B cell (primary cell): ENCODE data around the gene RABAC1. TPM values are rescaled to one million over a fixed set of nuclear protein-coding genes. Genes with fewer than 3 reads are reported as not detected.
A peak's percentile ranks its signal among the peaks of the same experiment; 100 is the strongest.

Source experiments
- ATAC-seq: fragments of 200-7000 bp; cut with Tn5 transposase; one replicate; pipeline ENCODE4 v1.10.0; 2021; ENCODE audit warnings: low read depth, mild to moderate bottlenecking, moderate number of reproducible peaks, moderate library complexity
- CTCF ChIA-PET: fragments of 350-600 bp; sonication (Branson Sonifier 250); formaldehyde crosslinking; loops from one replicate; lab custom pipeline; 2021; ENCODE audit warnings: antibody characterized with exemption, inconsistent platforms; lab: Charles Lee
- POLR2A ChIA-PET: fragments of 350-600 bp; sonication (Branson Sonifier 250); formaldehyde crosslinking; loops from one replicate; lab custom pipeline; 2021; ENCODE audit warnings: antibody characterized with exemption; lab: Charles Lee
- DNase-seq: peaks from one replicate; pipeline ENCODE4 v3.0.0; 2013
- H2AFZ ChIP-seq: 2 replicates; pipeline ENCODE4 v1.6.1; 2012; ENCODE audit warnings: mild to moderate bottlenecking, low read depth, low read length; ENCODE audit not compliant: insufficient read depth, poor library complexity, severe bottlenecking
- H3K27ac ChIP-seq, 2 donors: 1 replicate in 1 of 2; 2 replicates in 1 of 2; pipeline ENCODE4 v1.5.1; 2012 to 2013; ENCODE audit warnings: low read length in 2 of 2, mild to moderate bottlenecking in 2 of 2, moderate library complexity in 1 of 2
- H3K27me3 ChIP-seq, 4 experiments: fragments of 200-600 bp in 1 of 4; sonication (generic) in 1 of 4; replicated peaks in 1 of 4; 1 replicate in 2 of 4; 2 replicates in 2 of 4; pipeline versions ENCODE4 v1.6.1 to v1.7.0; 2013 to 2016; ENCODE audit warnings: low read length in 3 of 4, mild to moderate bottlenecking in 2 of 4, mixed read lengths in 1 of 4, moderate library complexity in 1 of 4; ENCODE audit not compliant: insufficient read depth in 4 of 4, control insufficient read depth in 3 of 4; ENCODE audit errors: control extremely low read depth in 1 of 4
- H3K36me3 ChIP-seq, 2 experiments: replicated peaks in 1 of 2; 1 replicate in 1 of 2; 2 replicates in 1 of 2; pipeline versions ENCODE4 v1.6.1 to v1.7.1; 2013; ENCODE audit warnings: low read length in 1 of 2; ENCODE audit not compliant: insufficient read depth in 2 of 2, control insufficient read depth in 1 of 2; ENCODE audit errors: control extremely low read depth in 1 of 2, extremely low read depth in 1 of 2
- H3K4me1 ChIP-seq, 2 donors: fragments of 200-600 bp in 1 of 2; sonication (generic) in 1 of 2; 1 replicate in 1 of 2; 2 replicates in 1 of 2; pipeline versions ENCODE4 v1.5.1 to v1.6.1; 2013 to 2017; ENCODE audit warnings: low read length in 2 of 2; ENCODE audit not compliant: control insufficient read depth in 2 of 2, insufficient read depth in 2 of 2
- H3K4me2 ChIP-seq: replicated peaks from 2 replicates; pipeline ENCODE3; 2012; ENCODE audit warnings: mild to moderate bottlenecking, low read depth, low read length; ENCODE audit not compliant: poor library complexity, severe bottlenecking
- H3K4me3 ChIP-seq, 5 experiments: fragments of 200-600 bp in 1 of 5; sonication (generic) in 1 of 5; 1 replicate in 3 of 5; 2 replicates in 2 of 5; pipeline versions ENCODE4 v1.5.1 to v1.7.0; 2011 to 2016; ENCODE audit warnings: low read length in 4 of 5, mild to moderate bottlenecking in 4 of 5, low read depth in 2 of 5, control low read depth in 1 of 5, moderate library complexity in 1 of 5; ENCODE audit not compliant: insufficient read depth in 1 of 5; ENCODE audit errors: control extremely low read depth in 1 of 5, extremely low read depth in 1 of 5
- H3K79me2 ChIP-seq: fragments of 200-600 bp; sonication (generic); one replicate; pipeline ENCODE4 v1.6.0; 2016; ENCODE audit warnings: low read length; ENCODE audit not compliant: control insufficient read depth, insufficient read depth
- H3K9ac ChIP-seq: fragments of 200-600 bp; sonication (generic); 2 replicates; pipeline ENCODE4 v1.6.1; 2017; ENCODE audit warnings: mild to moderate bottlenecking, low read length, moderate library complexity
- H3K9me3 ChIP-seq, 3 donors: one replicate each; pipeline versions ENCODE4 v1.6.1 to v1.7.1; 2013; ENCODE audit warnings: low read length in 2 of 3; ENCODE audit not compliant: control insufficient read depth in 2 of 3, insufficient read depth in 1 of 3; ENCODE audit errors: control extremely low read depth in 1 of 3
- H4K20me1 ChIP-seq: 2 replicates; pipeline ENCODE4 v1.6.0; 2012; ENCODE audit warnings: mild to moderate bottlenecking, low read length; ENCODE audit not compliant: insufficient read depth, control insufficient read depth, poor library complexity, severe bottlenecking
- H3K27ac Mint-ChIP-seq: one replicate; pipeline ENCODE4 v1.8.0; 2021; ENCODE audit warnings: mixed read lengths
- H3K27me3 Mint-ChIP-seq: one replicate; pipeline ENCODE4 v1.8.0; 2021; ENCODE audit warnings: mixed read lengths
- H3K4me1 Mint-ChIP-seq: one replicate; pipeline ENCODE4 v1.8.0; 2021; ENCODE audit warnings: mixed read lengths
- H3K4me3 Mint-ChIP-seq: one replicate; pipeline ENCODE4 v1.8.0; 2021; ENCODE audit warnings: mixed read lengths
- H3K9me3 Mint-ChIP-seq: one replicate; pipeline ENCODE4 v1.8.0; 2022; ENCODE audit warnings: mixed read lengths; ENCODE audit not compliant: insufficient read depth
- EZH2 ChIP-seq: IDR thresholded peaks from 2 replicates; pipeline ENCODE4 v1.6.1; 2012; ENCODE audit warnings: borderline replicate concordance, low read depth, mild to moderate bottlenecking, moderate library complexity, low read length; ENCODE audit not compliant: insufficient read depth, poor library complexity, severe bottlenecking
- WGBS: methylation state at CpG from one replicate; pipeline ENCODE4 v1.1.5; 2013; ENCODE audit warnings: missing lambda C conversion rate; ENCODE audit not compliant: insufficient coverage; 5-methylcytosine and 5-hydroxymethylcytosine counted together
- intact Hi-C: fragments of 100-400 bp; cut with micrococcal nuclease; formaldehyde crosslinking; loops from one replicate; pipeline ENCODE4 v1.10.0; 2022
- polyA plus RNA-seq: library from polyadenylated mRNA; depleted of rRNA; stranded (reverse); fragments of >200 nt; gene quantifications from 2 replicates; pipeline ENCODE4 v1.2.3, GENCODE V29; 2012
- total RNA-seq, 2 donors: library from RNA; stranded (reverse); fragments of 120-200 nt in 1 of 2; gene quantifications; 1 replicate in 1 of 2; 2 replicates in 1 of 2; pipeline versions ENCODE4 v1.2.3 to v1.2.4, GENCODE V29; 2013 to 2022
- TF ChIP-seq, protein P1 (sequence below): fragments of 200-600 bp; IDR thresholded peaks from one replicate; pipeline ENCODE4 v1.8.0; 2022; ENCODE audit warnings: antibody characterized with exemption, mild to moderate bottlenecking

Gene RABAC1
- total and polyA plus RNA-seq, 2 donors (not counting 1 experiment from before 2014, with no cell fraction given), result 146 to 190 TPM

DNA sequence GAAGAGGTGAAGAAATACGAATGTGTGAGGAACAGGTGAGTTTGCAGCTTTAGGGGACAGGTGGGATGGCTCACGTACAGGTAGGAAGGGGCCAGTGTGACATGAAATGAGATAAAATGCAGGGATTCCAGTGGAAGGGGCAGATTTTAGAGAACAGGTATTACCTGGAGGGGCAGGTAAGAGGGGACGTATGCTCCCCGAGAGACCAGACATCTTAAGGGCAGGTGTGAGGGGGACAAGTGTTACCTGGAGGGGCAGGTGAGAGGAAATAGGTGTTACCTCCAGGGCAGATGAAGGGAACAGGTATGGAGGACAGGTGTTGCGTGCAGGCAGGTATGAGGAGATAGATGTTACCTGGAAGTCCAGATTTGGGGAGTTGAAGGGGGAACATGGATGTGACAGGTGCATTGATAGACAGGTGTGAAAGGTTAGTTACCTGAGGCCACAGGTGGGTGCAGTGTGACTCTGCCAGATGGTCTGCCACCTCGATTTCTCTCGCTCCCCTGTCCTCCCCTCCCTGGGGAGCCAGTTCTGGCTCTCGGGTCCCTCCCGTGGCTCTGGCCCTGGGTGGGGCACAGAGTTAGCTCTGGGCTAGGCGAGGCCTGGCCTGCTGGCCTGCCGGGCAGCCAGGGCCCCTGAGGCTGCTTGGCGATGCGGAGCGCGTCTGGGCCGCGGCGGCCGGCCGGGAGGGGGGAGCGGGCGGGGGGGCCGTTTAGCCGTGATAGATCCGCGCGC lies 32.9 kb downstream of the RABAC1 start:
- no peak overlapping the region for H3K4me2 ChIP-seq
- H3K27me3 Mint-ChIP-seq, result peaks cover 19% of the 10 kb centered on the region
- POLR2A ChIA-PET, result no interaction called here
- no peak overlapping the region for H2AFZ ChIP-seq
- no peak overlapping the region for H3K4me3 Mint-ChIP-seq
- peaks cover 0 to 6% (median 0%) of the 10 kb centered on the region in 3 donors for H3K9me3 ChIP-seq
- TF ChIP-seq, protein P1, sequence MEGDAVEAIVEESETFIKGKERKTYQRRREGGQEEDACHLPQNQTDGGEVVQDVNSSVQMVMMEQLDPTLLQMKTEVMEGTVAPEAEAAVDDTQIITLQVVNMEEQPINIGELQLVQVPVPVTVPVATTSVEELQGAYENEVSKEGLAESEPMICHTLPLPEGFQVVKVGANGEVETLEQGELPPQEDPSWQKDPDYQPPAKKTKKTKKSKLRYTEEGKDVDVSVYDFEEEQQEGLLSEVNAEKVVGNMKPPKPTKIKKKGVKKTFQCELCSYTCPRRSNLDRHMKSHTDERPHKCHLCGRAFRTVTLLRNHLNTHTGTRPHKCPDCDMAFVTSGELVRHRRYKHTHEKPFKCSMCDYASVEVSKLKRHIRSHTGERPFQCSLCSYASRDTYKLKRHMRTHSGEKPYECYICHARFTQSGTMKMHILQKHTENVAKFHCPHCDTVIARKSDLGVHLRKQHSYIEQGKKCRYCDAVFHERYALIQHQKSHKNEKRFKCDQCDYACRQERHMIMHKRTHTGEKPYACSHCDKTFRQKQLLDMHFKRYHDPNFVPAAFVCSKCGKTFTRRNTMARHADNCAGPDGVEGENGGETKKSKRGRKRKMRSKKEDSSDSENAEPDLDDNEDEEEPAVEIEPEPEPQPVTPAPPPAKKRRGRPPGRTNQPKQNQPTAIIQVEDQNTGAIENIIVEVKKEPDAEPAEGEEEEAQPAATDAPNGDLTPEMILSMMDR, result no peak
- TF ChIP-seq EZH2, result no peak
- ATAC-seq, result no peak
- H3K4me1 Mint-ChIP-seq, result peaks cover 41% of the 10 kb centered on the region
- no peaks in the 10 kb centered on the region for H3K9me3 Mint-ChIP-seq
- peaks cover 70 to 73% of the 10 kb centered on the region in 2 donors for H3K4me1 ChIP-seq
- intact Hi-C loops, result no loop called here
- DNase-seq, result peak; percentile 22
- peaks cover 10% of the 10 kb centered on the region for H3K79me2 ChIP-seq
- H3K27me3 ChIP-seq, result peaks cover 0 to 51% (median 16%) of the 10 kb centered on the region in 4 experiments
- H3K27ac ChIP-seq, result no peak overlapping the region
- CTCF ChIA-PET, result interaction anchor here (1.3 kb wide), 1 partner anchor 53 kb away, joined by 4 read pairs; no protein-coding TSS in a partner anchor
- no peaks in the 10 kb centered on the region for H3K36me3 ChIP-seq
- WGBS, result 64% methylated on average over 20 of the region's 27 CpGs
- no peak overlapping the region for H3K9ac ChIP-seq
- no peak overlapping the region for H3K4me3 ChIP-seq
- H3K27ac Mint-ChIP-seq, result no peak overlapping the region
- no peaks in the 10 kb centered on the region for H4K20me1 ChIP-seq
